WTC11 (cell line): ENCODE results near the gene RGS13. TPM values are rescaled to one million over a fixed set of nuclear protein-coding genes. Genes with fewer than 3 reads are reported as not detected.

Experiments used
- ATAC-seq: fragments of 200-7000 bp; cut with Tn5 transposase; 2 replicates; pipeline ENCODE4 v1.10.0; 2021; ENCODE audit warnings: mild to moderate bottlenecking, moderate library complexity
- Bru-seq: library from RNA; stranded (reverse); fragments of 400-500 nt; gene quantifications from one replicate; lab custom pipeline; 2021; lab: Mats Ljungman, UMichigan
- CTCF ChIA-PET: fragments of 300-600 bp; sonication (Branson Sonifier 250); formaldehyde crosslinking; loops from one replicate; lab custom pipeline; 2021; ENCODE audit warnings: antibody characterized with exemption; lab: Charles Lee
- POLR2A ChIA-PET: fragments of 350-600 bp; sonication (Branson Sonifier 250); formaldehyde crosslinking; loops from one replicate; lab custom pipeline; 2021; ENCODE audit warnings: antibody characterized with exemption; lab: Charles Lee
- DNase-seq: peaks from one replicate; pipeline ENCODE4 v3.0.0; 2021; ENCODE audit warnings: low spot score
- H3K27ac Mint-ChIP-seq: 2 replicates; pipeline ENCODE4 v1.8.0; 2021; ENCODE audit warnings: mixed read lengths
- H3K27me3 Mint-ChIP-seq: 2 replicates; pipeline ENCODE4 v1.8.0; 2021; ENCODE audit warnings: low read depth, mild to moderate bottlenecking, moderate library complexity, mixed read lengths
- H3K36me3 Mint-ChIP-seq: 2 replicates; pipeline ENCODE4 v1.8.0; 2021; ENCODE audit warnings: mixed read lengths
- H3K4me1 Mint-ChIP-seq: 2 replicates; pipeline ENCODE4 v1.8.0; 2022; ENCODE audit warnings: mixed read lengths
- H3K4me3 Mint-ChIP-seq: 2 replicates; pipeline ENCODE4 v1.8.0; 2021; ENCODE audit warnings: mild to moderate bottlenecking, moderate library complexity, mixed read lengths
- H3K9me3 Mint-ChIP-seq: 2 replicates; pipeline ENCODE4 v1.8.0; 2021; ENCODE audit warnings: mixed read lengths
- ARID4B ChIP-seq: sonication (generic); formaldehyde crosslinking; IDR thresholded peaks from 2 replicates; pipeline ENCODE4 v1.8.0; 2023; ENCODE audit warnings: missing genetic modification reagents, mild to moderate bottlenecking, borderline replicate concordance
- ESRRA ChIP-seq: sonication (generic); formaldehyde crosslinking; IDR thresholded peaks from 2 replicates; pipeline ENCODE4 v1.8.1; 2022; ENCODE audit warnings: mild to moderate bottlenecking, missing genetic modification reagents, borderline replicate concordance
- FOXK1 ChIP-seq: sonication (generic); formaldehyde crosslinking; IDR thresholded peaks from 2 replicates; pipeline ENCODE4 v1.8.0; 2022; ENCODE audit warnings: mild to moderate bottlenecking, moderate library complexity, missing genetic modification reagents
- GABPB1 ChIP-seq: sonication (generic); formaldehyde crosslinking; IDR thresholded peaks from 2 replicates; pipeline ENCODE4 v1.8.1; 2023; ENCODE audit warnings: mild to moderate bottlenecking, missing genetic modification reagents
- HMGXB4 ChIP-seq: sonication (generic); formaldehyde crosslinking; IDR thresholded peaks from 2 replicates; pipeline ENCODE4 v1.8.1; 2023; ENCODE audit warnings: mild to moderate bottlenecking, moderate library complexity, missing genetic modification reagents
- IRF2 ChIP-seq: sonication (generic); formaldehyde crosslinking; IDR thresholded peaks from 2 replicates; pipeline ENCODE4 v1.8.0; 2022; ENCODE audit warnings: low read depth, missing genetic modification reagents, borderline replicate concordance
- MXD4 ChIP-seq: fragments of 250-450 bp; sonication (Bioruptor Pico); IDR thresholded peaks from 2 replicates; pipeline ENCODE4 v1.8.0; 2021; ENCODE audit warnings: mild to moderate bottlenecking, moderate library complexity, borderline replicate concordance
- NR1H2 ChIP-seq: sonication (generic); formaldehyde crosslinking; IDR thresholded peaks from 2 replicates; pipeline ENCODE4 v1.9.0; 2021; ENCODE audit warnings: mild to moderate bottlenecking, moderate library complexity, missing genetic modification reagents
- TEAD1 ChIP-seq: sonication (generic); formaldehyde crosslinking; IDR thresholded peaks from 2 replicates; pipeline ENCODE4 v1.8.0; 2022; ENCODE audit warnings: mild to moderate bottlenecking, missing genetic modification reagents
- ZBTB21 ChIP-seq: sonication (generic); formaldehyde crosslinking; IDR thresholded peaks from 2 replicates; pipeline ENCODE4 v1.8.1; 2023; ENCODE audit warnings: mild to moderate bottlenecking, missing genetic modification reagents, borderline replicate concordance
- ZNF425 ChIP-seq: fragments of 250-450 bp; sonication (Bioruptor Pico); conservative IDR thresholded peaks from 2 replicates; pipeline ENCODE4 v1.9.0; 2021; ENCODE audit warnings: mild to moderate bottlenecking
- ZNF671 ChIP-seq: fragments of 250-450 bp; sonication (Bioruptor Pico); IDR thresholded peaks from 2 replicates; pipeline ENCODE4 v1.8.0; 2021; ENCODE audit warnings: mild to moderate bottlenecking
- long read RNA-seq, 3 experiments: library from RNA in 1 of 3; library from capped mRNA in 1 of 3; library from polyadenylated mRNA in 1 of 3; unstranded in 2 of 3; stranded (forward) in 1 of 3; transcript quantifications; one replicate each; pipeline ENCODE4 v2.0.0, GENCODE V29; 2021
- total RNA-seq: library from RNA; stranded (reverse); gene quantifications from 3 replicates; pipeline ENCODE4 v1.2.3, GENCODE V29; 2021
- TF ChIP-seq, protein P1 (sequence below): sonication (generic); formaldehyde crosslinking; conservative IDR thresholded peaks from 2 replicates; pipeline ENCODE4 v1.8.1; 2023; ENCODE audit warnings: mild to moderate bottlenecking, low read depth, missing genetic modification reagents, moderate library complexity
- TF ChIP-seq, protein P2 (sequence below): sonication (generic); formaldehyde crosslinking; IDR thresholded peaks from 2 replicates; pipeline ENCODE4 v1.8.1; 2023; ENCODE audit warnings: mild to moderate bottlenecking, missing genetic modification reagents
- TF ChIP-seq, protein P3 (sequence below): sonication (generic); formaldehyde crosslinking; conservative IDR thresholded peaks from 2 replicates; pipeline ENCODE4 v1.8.1; 2022; ENCODE audit warnings: mild to moderate bottlenecking, missing genetic modification reagents
- TF ChIP-seq, protein P4 (sequence below): sonication (generic); formaldehyde crosslinking; IDR thresholded peaks from 2 replicates; pipeline ENCODE4 v1.8.0; 2022; ENCODE audit warnings: mild to moderate bottlenecking, missing genetic modification reagents

RGS13 gene, protein sequence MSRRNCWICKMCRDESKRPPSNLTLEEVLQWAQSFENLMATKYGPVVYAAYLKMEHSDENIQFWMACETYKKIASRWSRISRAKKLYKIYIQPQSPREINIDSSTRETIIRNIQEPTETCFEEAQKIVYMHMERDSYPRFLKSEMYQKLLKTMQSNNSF
- total RNA-seq (not detected in 3 replicates), Bru-seq, nascent RNA (not detected)
- long read RNA-seq, experiment 1, result 0 reads
- long read RNA-seq, experiment 2, result 0 reads
- long read RNA-seq, experiment 3, result 0 reads

- no peaks in the 10 kb centered on the region for H3K36me3 Mint-ChIP-seq
- no peak within 1 kb of the TSS for H3K4me3 Mint-ChIP-seq
- H3K27me3 Mint-ChIP-seq, result no peaks in the 10 kb centered on the region
- DNase-seq (no peak), ATAC-seq (no peak)
- peaks cover 13% of the 10 kb centered on the region for H3K4me1 Mint-ChIP-seq
- ChIA-PET CTCF (no interaction called here), POLR2A (no interaction called here)
- H3K27ac Mint-ChIP-seq, result no peak within 1 kb of the TSS
- TF ChIP-seq HMGXB4 (CRISPR knock-in tag) (no peak), GABPB1 (CRISPR knock-in tag) (no peak), ESRRA (CRISPR knock-in tag) (no peak)
- TF ChIP-seq, protein P1, sequence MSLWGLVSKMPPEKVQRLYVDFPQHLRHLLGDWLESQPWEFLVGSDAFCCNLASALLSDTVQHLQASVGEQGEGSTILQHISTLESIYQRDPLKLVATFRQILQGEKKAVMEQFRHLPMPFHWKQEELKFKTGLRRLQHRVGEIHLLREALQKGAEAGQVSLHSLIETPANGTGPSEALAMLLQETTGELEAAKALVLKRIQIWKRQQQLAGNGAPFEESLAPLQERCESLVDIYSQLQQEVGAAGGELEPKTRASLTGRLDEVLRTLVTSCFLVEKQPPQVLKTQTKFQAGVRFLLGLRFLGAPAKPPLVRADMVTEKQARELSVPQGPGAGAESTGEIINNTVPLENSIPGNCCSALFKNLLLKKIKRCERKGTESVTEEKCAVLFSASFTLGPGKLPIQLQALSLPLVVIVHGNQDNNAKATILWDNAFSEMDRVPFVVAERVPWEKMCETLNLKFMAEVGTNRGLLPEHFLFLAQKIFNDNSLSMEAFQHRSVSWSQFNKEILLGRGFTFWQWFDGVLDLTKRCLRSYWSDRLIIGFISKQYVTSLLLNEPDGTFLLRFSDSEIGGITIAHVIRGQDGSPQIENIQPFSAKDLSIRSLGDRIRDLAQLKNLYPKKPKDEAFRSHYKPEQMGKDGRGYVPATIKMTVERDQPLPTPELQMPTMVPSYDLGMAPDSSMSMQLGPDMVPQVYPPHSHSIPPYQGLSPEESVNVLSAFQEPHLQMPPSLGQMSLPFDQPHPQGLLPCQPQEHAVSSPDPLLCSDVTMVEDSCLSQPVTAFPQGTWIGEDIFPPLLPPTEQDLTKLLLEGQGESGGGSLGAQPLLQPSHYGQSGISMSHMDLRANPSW, result no peak
- H3K9me3 Mint-ChIP-seq, result no peaks in the 10 kb centered on the region
Observed at GRCh38 chr1:192635939-192636338, at the start of gene RGS13. Gene RGS13, plus strand, starts transcription at chr1:192636147. Its CDS starts 8,188 bp downstream, at chr1:192644335.

- no peaks in the 10 kb centered on the region for H3K9me3 Mint-ChIP-seq
- ChIA-PET POLR2A (no interaction called here), CTCF (no interaction called here)
- H3K4me1 Mint-ChIP-seq, result no peaks in the 10 kb centered on the region
- no peak overlapping the region for H3K4me3 Mint-ChIP-seq
- no peak for DNase-seq
- H3K27me3 Mint-ChIP-seq, result no peaks in the 10 kb centered on the region
- H3K36me3 Mint-ChIP-seq, result no peaks in the 10 kb centered on the region
- H3K27ac Mint-ChIP-seq, result no peak overlapping the region
- ATAC-seq, result no peak
- TF ChIP-seq, protein P2, sequence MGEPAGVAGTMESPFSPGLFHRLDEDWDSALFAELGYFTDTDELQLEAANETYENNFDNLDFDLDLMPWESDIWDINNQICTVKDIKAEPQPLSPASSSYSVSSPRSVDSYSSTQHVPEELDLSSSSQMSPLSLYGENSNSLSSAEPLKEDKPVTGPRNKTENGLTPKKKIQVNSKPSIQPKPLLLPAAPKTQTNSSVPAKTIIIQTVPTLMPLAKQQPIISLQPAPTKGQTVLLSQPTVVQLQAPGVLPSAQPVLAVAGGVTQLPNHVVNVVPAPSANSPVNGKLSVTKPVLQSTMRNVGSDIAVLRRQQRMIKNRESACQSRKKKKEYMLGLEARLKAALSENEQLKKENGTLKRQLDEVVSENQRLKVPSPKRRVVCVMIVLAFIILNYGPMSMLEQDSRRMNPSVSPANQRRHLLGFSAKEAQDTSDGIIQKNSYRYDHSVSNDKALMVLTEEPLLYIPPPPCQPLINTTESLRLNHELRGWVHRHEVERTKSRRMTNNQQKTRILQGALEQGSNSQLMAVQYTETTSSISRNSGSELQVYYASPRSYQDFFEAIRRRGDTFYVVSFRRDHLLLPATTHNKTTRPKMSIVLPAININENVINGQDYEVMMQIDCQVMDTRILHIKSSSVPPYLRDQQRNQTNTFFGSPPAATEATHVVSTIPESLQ (CRISPR knock-in tag), result no peak
- TF ChIP-seq ARID4B, result no peak
- TF ChIP-seq, protein P3, sequence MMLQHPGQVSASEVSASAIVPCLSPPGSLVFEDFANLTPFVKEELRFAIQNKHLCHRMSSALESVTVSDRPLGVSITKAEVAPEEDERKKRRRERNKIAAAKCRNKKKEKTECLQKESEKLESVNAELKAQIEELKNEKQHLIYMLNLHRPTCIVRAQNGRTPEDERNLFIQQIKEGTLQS, result no peak
- no peak for TF ChIP-seq ZBTB21
- TF ChIP-seq ZNF671 (CRISPR knock-in tag), result no peak
- TF ChIP-seq ZNF425 (CRISPR knock-in tag), result no peak
- TF ChIP-seq TEAD1, result no peak
- TF ChIP-seq, protein P4, sequence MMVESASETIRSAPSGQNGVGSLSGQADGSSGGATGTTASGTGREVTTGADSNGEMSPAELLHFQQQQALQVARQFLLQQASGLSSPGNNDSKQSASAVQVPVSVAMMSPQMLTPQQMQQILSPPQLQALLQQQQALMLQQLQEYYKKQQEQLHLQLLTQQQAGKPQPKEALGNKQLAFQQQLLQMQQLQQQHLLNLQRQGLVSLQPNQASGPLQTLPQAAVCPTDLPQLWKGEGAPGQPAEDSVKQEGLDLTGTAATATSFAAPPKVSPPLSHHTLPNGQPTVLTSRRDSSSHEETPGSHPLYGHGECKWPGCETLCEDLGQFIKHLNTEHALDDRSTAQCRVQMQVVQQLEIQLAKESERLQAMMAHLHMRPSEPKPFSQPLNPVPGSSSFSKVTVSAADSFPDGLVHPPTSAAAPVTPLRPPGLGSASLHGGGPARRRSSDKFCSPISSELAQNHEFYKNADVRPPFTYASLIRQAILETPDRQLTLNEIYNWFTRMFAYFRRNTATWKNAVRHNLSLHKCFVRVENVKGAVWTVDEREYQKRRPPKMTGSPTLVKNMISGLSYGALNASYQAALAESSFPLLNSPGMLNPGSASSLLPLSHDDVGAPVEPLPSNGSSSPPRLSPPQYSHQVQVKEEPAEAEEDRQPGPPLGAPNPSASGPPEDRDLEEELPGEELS (CRISPR knock-in tag), result no peak
- no peak for TF ChIP-seq FOXK1
- no peak for TF ChIP-seq IRF2 (CRISPR knock-in tag)
- TF ChIP-seq MXD4, result no peak
- TF ChIP-seq NR1H2 (CRISPR knock-in tag), result no peak
Observed at GRCh38 chr1:192587386-192588266, 48.3 kb upstream of the RGS13 start.
